Liver (tissue), 9 donors: ENCODE measurements around the gene SEMA3B. TPM values are rescaled to one million over a fixed set of nuclear protein-coding genes. Genes with fewer than 3 reads are reported as not detected.

Source experiments
- DNase-seq: peaks from one replicate; pipeline ENCODE4 v3.0.0-alpha.2; 2017; ENCODE audit warnings: low spot score
- H3K27ac ChIP-seq, 2 donors: one replicate each; pipeline ENCODE4 v1.7.0; 2013; ENCODE audit warnings: inconsistent platforms in 2 of 2, low read length in 2 of 2, control low read depth in 1 of 2, low read depth in 1 of 2, mild to moderate bottlenecking in 1 of 2
- H3K27me3 ChIP-seq, 4 donors: one replicate each; pipeline versions ENCODE4 v1.6.1 to v1.7.0; 2013; ENCODE audit warnings: low read length in 3 of 4, inconsistent platforms in 1 of 4, mild to moderate bottlenecking in 1 of 4, moderate library complexity in 1 of 4; ENCODE audit not compliant: control insufficient read depth in 4 of 4, insufficient read depth in 4 of 4
- H3K36me3 ChIP-seq, 4 donors: one replicate each; pipeline versions ENCODE4 v1.6.1 to v1.7.0; 2013; ENCODE audit warnings: low read length in 3 of 4, mild to moderate bottlenecking in 3 of 4, low read depth in 1 of 4, moderate library complexity in 1 of 4; ENCODE audit not compliant: control insufficient read depth in 4 of 4, insufficient read depth in 3 of 4
- H3K4me1 ChIP-seq, 4 donors: one replicate each; pipeline versions ENCODE4 v1.6.1 to v1.7.0; 2013; ENCODE audit warnings: low read length in 3 of 4, mild to moderate bottlenecking in 3 of 4, moderate library complexity in 1 of 4; ENCODE audit not compliant: control insufficient read depth in 4 of 4, insufficient read depth in 4 of 4
- H3K4me3 ChIP-seq, 3 donors: one replicate each; pipeline versions ENCODE4 v1.6.1 to v1.7.0; 2013; ENCODE audit warnings: low read length in 3 of 3, control low read depth in 1 of 3, low read depth in 1 of 3, mild to moderate bottlenecking in 1 of 3
- H3K9ac ChIP-seq, 2 donors: one replicate each; pipeline ENCODE4 v1.7.0; 2013; ENCODE audit warnings: low read length in 2 of 2, mild to moderate bottlenecking in 2 of 2, moderate library complexity in 2 of 2, control low read depth in 1 of 2, low read depth in 1 of 2
- H3K9me3 ChIP-seq, 4 donors: one replicate each; pipeline versions ENCODE4 v1.6.1 to v1.7.0; 2013; ENCODE audit warnings: low read length in 3 of 4; ENCODE audit not compliant: control insufficient read depth in 4 of 4
- EGR1 ChIP-seq, 2 donors: IDR thresholded peaks; 2 replicates each; pipeline ENCODE4 v1.6.1; 2016 to 2018; ENCODE audit warnings: antibody characterized with exemption in 2 of 2, low read depth in 2 of 2
- FOXA1 ChIP-seq: IDR thresholded peaks from 2 replicates; pipeline ENCODE4 v1.6.1; 2016; ENCODE audit warnings: antibody characterized with exemption
- HNF4A ChIP-seq, 2 donors: conservative IDR thresholded peaks; 2 replicates each; pipeline ENCODE4 v1.6.1; 2016; ENCODE audit warnings: antibody characterized with exemption in 2 of 2, mild to moderate bottlenecking in 2 of 2
- HNF4G ChIP-seq: IDR thresholded peaks from 2 replicates; pipeline ENCODE4 v1.6.1; 2016; ENCODE audit warnings: antibody characterized with exemption
- JUND ChIP-seq, 2 donors: IDR thresholded peaks; 2 replicates each; pipeline ENCODE4 v1.6.1; 2016; ENCODE audit warnings: antibody characterized with exemption in 2 of 2
- NR2F2 ChIP-seq: IDR thresholded peaks from 2 replicates; pipeline ENCODE4 v1.6.1; 2016; ENCODE audit warnings: antibody characterized with exemption
- RXRA ChIP-seq, 2 donors: IDR thresholded peaks; 2 replicates each; pipeline ENCODE4 v1.6.1; 2017 to 2018; ENCODE audit warnings: antibody characterized with exemption in 2 of 2, mild to moderate bottlenecking in 1 of 2
- SP1 ChIP-seq: IDR thresholded peaks from 2 replicates; pipeline ENCODE4 v1.6.1; 2018; ENCODE audit warnings: antibody characterized with exemption, mild to moderate bottlenecking
- TAF1 ChIP-seq: conservative IDR thresholded peaks from 2 replicates; pipeline ENCODE4 v1.6.1; 2016; ENCODE audit warnings: antibody characterized with exemption, mild to moderate bottlenecking
- YY1 ChIP-seq: IDR thresholded peaks from 2 replicates; pipeline ENCODE4 v1.6.1; 2016; ENCODE audit warnings: antibody characterized with exemption, mild to moderate bottlenecking
- WGBS: extraction: QIAGEN DNeasy Blood & Tissue Kit; methylation state at CpG from one replicate; pipeline ENCODE4 v1.1.7; 2013; 5-methylcytosine and 5-hydroxymethylcytosine counted together
- polyA plus RNA-seq, 2 donors: library from polyadenylated mRNA; stranded (reverse) in 1 of 2; unstranded in 1 of 2; fragments of 200-250 nt in 1 of 2; fragments of >200 nt in 1 of 2; fragmentation: Nextera tagmentation in 1 of 2; extraction: Ambion mirVana in 1 of 2; gene quantifications; one replicate each; pipeline versions ENCODE4 v1.2.1 to v1.2.3, GENCODE V29; 2013 to 2015
- total RNA-seq, 2 donors: library from RNA; depleted of rRNA; stranded (reverse); fragments of >200 nt; gene quantifications; one replicate each; pipeline ENCODE4 v1.2.3, GENCODE V29; 2014
- TF ChIP-seq, protein P1 (sequence below): IDR thresholded peaks from 2 replicates; pipeline ENCODE4 v1.6.1; 2016; ENCODE audit warnings: antibody characterized with exemption, mild to moderate bottlenecking
- TF ChIP-seq, protein P2 (sequence below): IDR thresholded peaks from 2 replicates; pipeline ENCODE4 v1.6.1; 2016; ENCODE audit warnings: antibody characterized with exemption
- TF ChIP-seq, protein P3 (sequence below): IDR thresholded peaks from 2 replicates; pipeline ENCODE4 v1.6.1; 2016; ENCODE audit warnings: antibody characterized with exemption
- TF ChIP-seq, protein P4 (sequence below): fragments of 150-350 bp; IDR thresholded peaks from 2 replicates; pipeline ENCODE4 v1.5.1; 2017; ENCODE audit warnings: improper control_type of control experiment, low read depth, low read length; ENCODE audit not compliant: missing input control
- donor health status: healthy.
- donor health status: healthy.
- donor health status: healthy.
- donor health status: healthy.
- donor health status: healthy.

SEMA3B gene
- total and polyA plus RNA-seq, 4 donors, result 0.40 to 1.5 (median 0.93) TPM

DNA sequence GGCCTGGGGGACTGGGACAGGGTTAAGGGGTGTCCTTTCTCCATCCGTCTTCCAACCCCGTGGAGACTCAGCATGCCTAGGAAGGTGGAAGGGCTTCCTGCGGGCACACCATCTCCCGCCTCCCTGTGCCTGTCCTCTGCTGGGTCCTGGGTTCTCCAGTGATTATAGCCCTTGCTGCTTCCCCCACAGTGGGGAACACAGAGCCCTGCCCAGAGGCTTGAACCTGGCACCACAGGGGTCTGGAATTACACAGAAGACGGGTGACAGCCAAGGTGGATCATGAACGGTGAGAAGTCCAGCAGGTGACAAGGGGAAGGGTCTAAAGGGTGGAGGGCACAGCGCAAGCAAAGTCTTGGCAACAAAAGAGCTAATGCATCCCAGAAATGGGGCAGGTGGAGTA, 6.2 kb upstream of the SEMA3B start:
- Histone ChIP-seq H3K36me3 (peaks cover 0 to 6% (median 4%) of the 10 kb centered on the region in 4 donors), H3K4me1 (peaks cover 5 to 36% (median 13%) of the 10 kb centered on the region in 4 donors), H3K4me3 (no peak overlapping the region), H3K27ac (no peak overlapping the region), H3K27me3 (no peaks in the 10 kb centered on the region), H3K9me3 (no peaks in the 10 kb centered on the region), H3K9ac (no peak overlapping the region)
- no peak for DNase-seq
- 89% methylated on average over 7 of the region's 7 CpGs for WGBS
- no peak for TF ChIP-seq FOXA1
- no peak for TF ChIP-seq TAF1
- TF ChIP-seq, protein P1, sequence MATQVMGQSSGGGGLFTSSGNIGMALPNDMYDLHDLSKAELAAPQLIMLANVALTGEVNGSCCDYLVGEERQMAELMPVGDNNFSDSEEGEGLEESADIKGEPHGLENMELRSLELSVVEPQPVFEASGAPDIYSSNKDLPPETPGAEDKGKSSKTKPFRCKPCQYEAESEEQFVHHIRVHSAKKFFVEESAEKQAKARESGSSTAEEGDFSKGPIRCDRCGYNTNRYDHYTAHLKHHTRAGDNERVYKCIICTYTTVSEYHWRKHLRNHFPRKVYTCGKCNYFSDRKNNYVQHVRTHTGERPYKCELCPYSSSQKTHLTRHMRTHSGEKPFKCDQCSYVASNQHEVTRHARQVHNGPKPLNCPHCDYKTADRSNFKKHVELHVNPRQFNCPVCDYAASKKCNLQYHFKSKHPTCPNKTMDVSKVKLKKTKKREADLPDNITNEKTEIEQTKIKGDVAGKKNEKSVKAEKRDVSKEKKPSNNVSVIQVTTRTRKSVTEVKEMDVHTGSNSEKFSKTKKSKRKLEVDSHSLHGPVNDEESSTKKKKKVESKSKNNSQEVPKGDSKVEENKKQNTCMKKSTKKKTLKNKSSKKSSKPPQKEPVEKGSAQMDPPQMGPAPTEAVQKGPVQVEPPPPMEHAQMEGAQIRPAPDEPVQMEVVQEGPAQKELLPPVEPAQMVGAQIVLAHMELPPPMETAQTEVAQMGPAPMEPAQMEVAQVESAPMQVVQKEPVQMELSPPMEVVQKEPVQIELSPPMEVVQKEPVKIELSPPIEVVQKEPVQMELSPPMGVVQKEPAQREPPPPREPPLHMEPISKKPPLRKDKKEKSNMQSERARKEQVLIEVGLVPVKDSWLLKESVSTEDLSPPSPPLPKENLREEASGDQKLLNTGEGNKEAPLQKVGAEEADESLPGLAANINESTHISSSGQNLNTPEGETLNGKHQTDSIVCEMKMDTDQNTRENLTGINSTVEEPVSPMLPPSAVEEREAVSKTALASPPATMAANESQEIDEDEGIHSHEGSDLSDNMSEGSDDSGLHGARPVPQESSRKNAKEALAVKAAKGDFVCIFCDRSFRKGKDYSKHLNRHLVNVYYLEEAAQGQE, result no peak
- TF ChIP-seq EGR1 (IDR thresholded peaks at IDR 0.05; ENCODE audit: low read depth in 2 of 2), result no peak
- no peak for TF ChIP-seq HNF4A (conservative IDR thresholded peaks at IDR 0.05)
- TF ChIP-seq NR2F2, result no peak

DNA sequence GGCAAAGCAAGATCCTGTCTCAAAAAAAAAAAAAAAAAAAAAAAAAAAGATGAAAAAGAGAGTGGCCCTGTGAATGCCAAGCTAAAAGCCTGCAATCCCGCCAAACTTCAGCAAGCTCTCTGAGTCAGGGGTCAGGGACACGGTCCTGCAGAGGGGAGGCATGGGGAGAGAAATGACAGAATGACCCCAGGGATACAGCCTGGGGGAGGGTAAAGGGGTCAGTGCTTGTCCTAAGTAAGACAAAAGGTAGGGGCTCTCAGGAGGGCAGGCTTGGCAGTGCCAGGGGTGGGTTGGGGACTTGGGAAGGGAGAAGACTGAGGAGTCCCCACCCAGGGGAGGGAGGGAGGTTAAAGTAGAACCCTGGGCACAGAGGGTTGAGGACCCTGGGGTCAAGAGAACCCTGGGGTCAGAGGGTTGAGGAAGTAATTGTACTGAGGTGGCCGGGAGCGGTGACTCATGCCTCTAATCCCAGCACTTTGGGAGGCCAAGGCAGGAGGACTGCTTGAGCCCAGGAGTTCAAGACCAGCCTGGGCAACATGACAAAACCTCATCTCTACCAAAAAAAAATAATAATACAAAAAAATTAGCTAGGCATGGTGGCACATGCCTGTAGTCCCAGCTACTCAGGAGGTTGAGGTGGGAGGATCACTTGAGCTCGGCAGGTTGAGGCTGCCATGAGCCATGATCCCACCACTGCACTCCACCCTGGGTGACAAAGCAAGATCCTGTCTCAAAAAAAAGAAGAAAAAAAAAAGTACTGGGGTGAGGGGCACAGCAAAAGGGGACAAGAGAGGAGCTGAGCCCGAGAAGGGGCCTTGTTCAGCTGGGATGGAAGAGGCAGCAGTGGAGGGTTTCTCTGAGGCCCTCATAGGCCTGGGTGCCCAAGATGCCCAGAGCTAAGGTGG, 5.2 kb upstream of the SEMA3B start:
- H3K9ac ChIP-seq, result no peak overlapping the region
- H3K27ac ChIP-seq, result no peak overlapping the region
- H3K4me1 ChIP-seq, result peaks cover 5 to 44% (median 13%) of the 10 kb centered on the region in 4 donors

More for the DNA sequence above, 5.2 kb upstream of the SEMA3B start:
- 73% methylated on average over 6 of the region's 6 CpGs for WGBS
- Histone ChIP-seq H3K4me3 (no peak overlapping the region), H3K27me3 (no peaks in the 10 kb centered on the region), H3K36me3 (no peaks in the 10 kb centered on the region), H3K9me3 (no peaks in the 10 kb centered on the region)
- TF ChIP-seq, protein P2, sequence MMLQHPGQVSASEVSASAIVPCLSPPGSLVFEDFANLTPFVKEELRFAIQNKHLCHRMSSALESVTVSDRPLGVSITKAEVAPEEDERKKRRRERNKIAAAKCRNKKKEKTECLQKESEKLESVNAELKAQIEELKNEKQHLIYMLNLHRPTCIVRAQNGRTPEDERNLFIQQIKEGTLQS, result no peak
- TF ChIP-seq, protein P3, sequence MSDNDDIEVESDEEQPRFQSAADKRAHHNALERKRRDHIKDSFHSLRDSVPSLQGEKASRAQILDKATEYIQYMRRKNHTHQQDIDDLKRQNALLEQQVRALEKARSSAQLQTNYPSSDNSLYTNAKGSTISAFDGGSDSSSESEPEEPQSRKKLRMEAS, result no peak
- no peak for TF ChIP-seq TAF1
- no peak for TF ChIP-seq NR2F2
- no peak for TF ChIP-seq FOXA1
- no peak for TF ChIP-seq HNF4G
- TF ChIP-seq, protein P4, sequence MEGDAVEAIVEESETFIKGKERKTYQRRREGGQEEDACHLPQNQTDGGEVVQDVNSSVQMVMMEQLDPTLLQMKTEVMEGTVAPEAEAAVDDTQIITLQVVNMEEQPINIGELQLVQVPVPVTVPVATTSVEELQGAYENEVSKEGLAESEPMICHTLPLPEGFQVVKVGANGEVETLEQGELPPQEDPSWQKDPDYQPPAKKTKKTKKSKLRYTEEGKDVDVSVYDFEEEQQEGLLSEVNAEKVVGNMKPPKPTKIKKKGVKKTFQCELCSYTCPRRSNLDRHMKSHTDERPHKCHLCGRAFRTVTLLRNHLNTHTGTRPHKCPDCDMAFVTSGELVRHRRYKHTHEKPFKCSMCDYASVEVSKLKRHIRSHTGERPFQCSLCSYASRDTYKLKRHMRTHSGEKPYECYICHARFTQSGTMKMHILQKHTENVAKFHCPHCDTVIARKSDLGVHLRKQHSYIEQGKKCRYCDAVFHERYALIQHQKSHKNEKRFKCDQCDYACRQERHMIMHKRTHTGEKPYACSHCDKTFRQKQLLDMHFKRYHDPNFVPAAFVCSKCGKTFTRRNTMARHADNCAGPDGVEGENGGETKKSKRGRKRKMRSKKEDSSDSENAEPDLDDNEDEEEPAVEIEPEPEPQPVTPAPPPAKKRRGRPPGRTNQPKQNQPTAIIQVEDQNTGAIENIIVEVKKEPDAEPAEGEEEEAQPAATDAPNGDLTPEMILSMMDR, result no peak
- no peak for TF ChIP-seq EGR1 (IDR thresholded peaks at IDR 0.05; ENCODE audit: low read depth in 2 of 2)
- TF ChIP-seq YY1, result no peak
- TF ChIP-seq RXRA (IDR thresholded peaks at IDR 0.05), result no peak
- TF ChIP-seq JUND (IDR thresholded peaks at IDR 0.05), result no peak
- no peak for TF ChIP-seq SP1
- DNase-seq, result no peak
